C1 segment of cervical spinal cord (tissue), 14 donors: ENCODE measurements around the gene PTPRR.
"Not testable (repeated sequence)": the region's sequence is repeated elsewhere in the genome, so short reads cannot be mapped to it uniquely, and the experiment has no call there.

ENCODE experiments used
- DNase-seq, 14 donors: peaks; one replicate each; lab custom pipeline; 2025; lab: John Stamatoyannopoulos, UW

Gene PTPRR

DNA sequence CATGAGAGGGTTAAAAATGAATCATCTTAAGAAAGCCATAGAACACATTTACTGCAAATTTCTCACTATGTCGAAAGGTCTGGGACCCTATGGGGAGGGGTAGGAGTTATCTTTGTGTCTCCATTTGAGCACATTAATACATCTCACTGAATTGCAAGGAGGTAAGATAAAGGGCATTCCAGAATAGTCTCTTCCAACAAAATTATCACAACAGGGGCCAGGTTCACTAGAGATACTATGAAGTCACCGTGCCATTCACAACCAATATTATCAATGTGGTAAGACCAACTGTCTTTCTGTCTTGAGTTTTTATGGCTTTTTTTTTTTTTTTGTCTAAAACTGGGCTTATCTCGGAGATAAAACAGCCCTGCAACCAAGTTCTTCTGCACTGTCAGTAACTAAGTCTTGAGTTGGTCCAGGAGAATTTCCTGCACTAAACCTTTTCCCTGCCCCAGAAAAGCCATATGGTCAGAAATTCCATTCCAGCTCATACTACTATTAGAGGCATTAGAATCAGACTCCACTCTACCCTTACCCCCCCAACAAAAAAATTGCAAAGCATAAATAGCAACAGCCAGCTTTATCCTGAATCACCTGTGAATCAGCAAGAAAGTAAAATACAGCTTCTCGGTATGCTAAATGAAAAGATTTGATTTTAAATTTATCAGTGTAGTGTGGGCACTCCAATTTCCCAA is 79.7 kb downstream of the PTPRR start:
- peak in 1 of 14 donors; percentile 77 for DNase-seq

GRCh38 chr12:70839544-70839943 is 81.0 kb downstream of the PTPRR start:
- DNase-seq: no peak

GRCh38 chr12:70838127-70838526 is 82.4 kb downstream of the PTPRR start:
- no peak for DNase-seq

GRCh38 chr12:70837026-70837425 is 83.5 kb downstream of the PTPRR start:
- DNase-seq: no peak

- DNase-seq: no peak
These were observed 84.6 kb downstream of the PTPRR start for GRCh38 chr12:70835948-70836347.

- peak in 3 of 14 donors; percentile 4 to 97 (median 16) for DNase-seq
These were observed 89.0 kb downstream of the PTPRR start for GRCh38 chr12:70831543-70831942.

DNA sequence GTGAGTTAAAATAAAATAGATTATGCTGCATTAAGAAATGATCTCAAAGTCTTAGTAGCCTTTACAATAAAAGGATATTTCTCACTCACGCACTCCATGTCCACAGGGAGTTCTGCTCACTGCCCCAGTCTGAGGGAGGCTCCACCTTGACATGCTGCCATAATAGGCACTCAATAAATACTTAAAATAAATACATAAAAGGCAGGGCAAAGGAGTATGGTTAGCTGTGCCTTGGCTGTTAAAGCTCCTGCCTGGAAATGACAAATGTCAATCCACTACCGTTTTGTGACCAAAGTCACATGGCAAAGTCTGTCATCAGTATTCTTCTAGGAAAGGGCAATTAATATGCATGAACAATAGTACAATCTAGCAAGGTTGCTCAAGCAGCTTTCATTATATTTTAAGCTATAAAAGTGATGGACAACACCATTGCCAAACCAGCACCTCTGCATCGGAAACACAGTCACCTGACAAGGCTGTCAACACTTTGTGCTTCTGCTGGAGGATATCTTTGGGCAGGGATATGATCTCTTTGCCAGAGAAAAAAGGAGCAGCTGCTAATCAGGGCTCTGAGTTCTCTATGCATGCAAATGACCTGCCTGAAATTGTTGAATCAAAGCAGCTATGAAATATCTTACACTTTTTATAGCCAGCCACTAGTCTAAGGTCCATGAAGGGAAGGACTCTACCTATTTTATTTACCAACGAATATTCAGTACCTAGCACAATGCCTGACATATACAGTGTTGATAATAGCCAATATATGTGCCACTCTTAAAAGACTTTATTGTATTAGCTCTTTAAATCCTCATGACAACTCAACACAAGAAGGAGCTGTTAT is 90.1 kb downstream of the PTPRR start:
- peak in 1 of 14 donors; percentile 48 for DNase-seq

- DNase-seq: no peak
These were observed 91.5 kb downstream of the PTPRR start for GRCh38 chr12:70829070-70829469.

DNA sequence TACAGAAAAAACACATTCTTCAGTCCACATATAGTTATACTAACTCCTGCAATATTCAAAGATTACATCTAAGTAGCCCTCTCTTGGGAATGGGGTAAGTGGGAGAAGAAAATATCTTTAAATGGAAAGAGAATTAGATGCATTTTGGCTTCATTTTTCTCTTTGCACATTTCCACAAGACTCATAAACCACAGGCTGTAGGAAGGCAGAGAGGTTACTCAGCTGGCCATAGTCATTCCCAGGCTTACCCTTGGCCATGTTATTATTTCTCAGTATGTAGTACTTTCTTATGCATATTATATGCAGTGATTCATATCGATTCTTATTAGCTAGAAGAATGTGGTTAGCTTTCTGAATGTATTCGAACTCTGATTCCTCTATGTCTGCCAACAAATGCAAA is 92.2 kb downstream of the PTPRR start:
- no peak for DNase-seq

DNA sequence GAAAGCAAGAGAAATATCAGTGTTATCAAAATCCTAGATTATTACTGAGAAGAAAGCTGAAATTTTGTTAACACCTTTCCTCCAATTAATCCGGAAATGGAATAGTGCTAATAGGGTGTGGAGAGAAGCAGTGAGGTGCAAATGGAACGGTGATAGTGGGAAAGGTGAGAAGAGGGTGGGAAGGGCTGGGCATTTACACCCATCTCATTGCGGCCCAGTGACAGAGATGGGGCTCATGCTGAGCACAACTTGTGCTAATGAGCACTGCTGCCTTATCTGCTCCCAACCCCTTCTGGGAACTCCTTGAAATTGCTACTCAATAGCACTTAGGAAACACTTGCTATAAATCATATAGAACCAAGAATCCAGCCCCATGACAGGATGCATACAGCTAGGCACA is 94.4 kb downstream of the PTPRR start:
- DNase-seq: no peak

- no peak for DNase-seq
These were observed 96.0 kb downstream of the PTPRR start for GRCh38 chr12:70824511-70824910.

DNA sequence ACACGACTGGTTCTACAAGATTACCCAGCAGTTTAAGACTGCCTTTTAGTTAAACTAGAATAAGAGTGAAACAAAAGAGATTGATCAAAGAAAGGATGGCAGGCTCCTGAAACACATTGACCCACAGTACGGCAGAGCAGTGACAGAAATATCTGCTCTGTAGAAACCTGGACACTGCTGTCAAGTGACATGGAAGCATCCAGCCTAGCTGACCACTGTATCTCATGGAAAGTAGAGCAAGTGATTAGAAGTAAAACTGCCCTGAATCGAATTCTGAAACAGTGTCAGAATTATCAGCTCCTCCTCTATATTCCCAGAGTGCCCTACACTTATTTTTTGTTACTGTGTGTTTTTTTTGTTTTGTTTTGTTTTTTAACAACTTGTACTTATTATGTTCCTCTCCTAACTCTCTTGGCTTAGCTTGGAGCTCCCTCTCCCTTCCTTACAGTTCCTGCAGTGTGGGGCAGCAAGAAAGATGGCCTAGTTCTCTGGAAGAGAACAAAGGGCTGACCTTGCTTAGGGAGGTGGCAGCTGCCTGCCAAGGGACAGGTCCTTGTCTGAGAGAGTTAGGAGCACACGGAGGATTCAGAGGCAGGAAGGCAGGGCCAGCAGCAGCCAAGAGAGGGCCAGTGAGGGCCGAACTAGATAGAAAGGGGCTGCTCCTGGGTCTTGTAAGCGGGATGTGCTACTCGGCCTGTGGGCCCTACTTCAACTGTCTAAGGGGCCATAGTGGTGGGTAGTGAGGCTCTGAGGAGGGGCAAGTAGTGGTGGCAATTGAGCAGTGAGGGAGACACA is 97.2 kb downstream of the PTPRR start:
- DNase-seq: peak in 2 of 14 donors; percentile 8 to 59

GRCh38 chr12:70822412-70822811 is 98.1 kb downstream of the PTPRR start:
- DNase-seq: peak in 1 of 14 donors; percentile 76

- DNase-seq: no peak
These were observed 104.6 kb downstream of the PTPRR start for GRCh38 chr12:70815971-70816391.

GRCh38 chr12:70815056-70815455 is 105.5 kb downstream of the PTPRR start:
- no peak for DNase-seq

- no peak for DNase-seq
These were observed 107.0 kb downstream of the PTPRR start for GRCh38 chr12:70813559-70813958.

- DNase-seq: peak in 1 of 14 donors; percentile 13
These were observed 108.4 kb downstream of the PTPRR start for GRCh38 chr12:70812136-70812535.

DNA sequence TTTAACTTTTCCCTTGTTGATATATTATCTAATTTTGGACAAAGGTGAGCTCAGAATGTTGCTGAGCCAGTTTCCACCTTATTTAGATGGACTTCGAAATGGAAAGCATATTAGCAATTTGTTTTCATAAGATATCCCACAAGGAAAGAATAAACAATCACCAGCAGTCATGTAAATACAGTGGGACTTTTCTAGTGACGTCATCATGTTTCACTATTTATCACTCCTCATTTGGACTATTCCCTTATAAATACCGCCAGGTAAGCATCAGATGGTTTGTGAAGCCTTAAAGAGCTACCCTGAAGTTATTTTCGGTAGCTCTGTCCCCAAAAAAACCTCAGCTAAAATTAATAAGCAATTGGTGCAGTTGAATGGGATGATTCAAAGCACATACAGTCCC is 110.7 kb downstream of the PTPRR start:
- DNase-seq: no peak

DNA sequence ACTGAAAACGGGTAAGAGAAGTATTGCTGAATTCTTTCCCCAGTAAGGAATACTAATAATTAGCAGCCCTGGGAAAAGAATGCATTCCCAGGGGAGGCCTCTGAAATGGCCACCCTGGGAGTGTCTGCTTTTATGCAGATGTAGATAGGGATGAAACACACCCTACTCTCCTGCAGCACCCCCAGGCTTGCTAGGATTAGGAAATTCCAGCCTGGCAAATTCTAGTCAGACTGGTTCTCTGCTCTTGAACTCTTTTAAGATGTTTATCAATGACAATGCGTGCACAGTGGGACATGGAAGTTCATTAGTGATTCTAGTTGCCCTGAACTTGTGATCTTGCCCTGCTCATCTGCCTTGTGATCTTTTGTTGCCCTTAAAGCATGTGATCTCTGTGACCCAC is 112.5 kb downstream of the PTPRR start:
- DNase-seq: not testable (repeated sequence)

DNA sequence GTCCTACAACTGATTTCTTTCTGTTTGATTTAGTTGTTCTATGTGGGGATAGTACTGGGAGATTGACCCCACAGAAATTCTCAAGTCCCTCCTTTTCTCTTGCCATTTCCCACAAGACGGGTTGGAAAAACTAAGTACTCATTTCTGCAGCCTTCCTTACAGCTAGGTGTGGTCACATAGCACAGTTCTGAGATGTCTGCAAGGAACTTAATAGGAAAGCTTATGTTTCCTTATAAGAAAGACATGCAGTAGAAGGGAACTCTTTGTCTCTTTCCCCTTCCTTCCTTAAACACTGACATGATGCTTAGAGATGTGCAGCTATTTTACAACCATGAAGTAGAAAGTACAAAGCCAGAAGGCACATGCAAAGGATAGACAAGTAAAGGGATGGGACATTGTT is 113.7 kb downstream of the PTPRR start:
- no peak for DNase-seq

DNA sequence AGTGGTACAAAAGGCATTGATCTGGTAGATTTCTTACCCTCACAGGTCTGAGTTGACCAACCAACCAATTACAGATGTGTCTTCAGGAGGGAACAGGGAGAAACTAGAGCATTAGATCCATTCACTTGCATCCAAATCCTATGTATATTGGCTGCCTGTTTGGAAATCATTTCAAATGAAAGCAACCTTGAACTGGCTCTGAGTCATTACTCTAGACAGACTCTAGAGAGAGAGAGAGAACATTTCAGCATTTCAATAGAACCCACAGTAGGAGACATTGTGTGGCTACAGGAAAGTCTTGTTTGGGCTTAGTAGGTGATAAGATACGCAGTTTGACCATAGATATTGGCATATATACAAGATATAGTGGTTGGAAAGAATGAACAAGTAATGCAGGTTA is 114.5 kb downstream of the PTPRR start:
- DNase-seq: no peak
